Esophagus muscularis mucosa (tissue), 4 donors: ENCODE measurements around the gene DMD. TPM values are rescaled to one million over a fixed set of nuclear protein-coding genes. Genes with fewer than 3 reads are reported as not detected.

ENCODE experiments used
- DNase-seq: peaks from one replicate; pipeline ENCODE4 v3.0.0-alpha.2; 2017; ENCODE audit errors: extremely low spot score
- H3K27ac ChIP-seq, 4 donors: fragments of 200-600 bp; sonication (generic); replicated peaks in 1 of 4; 1 replicate in 3 of 4; 2 replicates in 1 of 4; pipeline ENCODE4 v1.5.1; 2016 to 2019; ENCODE audit warnings: mild to moderate bottlenecking in 1 of 4
- H3K27me3 ChIP-seq, 4 donors: fragments of 200-600 bp; sonication (generic); one replicate each; pipeline versions ENCODE4 v1.5.1 to v1.6.0; 2016 to 2019
- H3K36me3 ChIP-seq, 4 donors: fragments of 200-600 bp; sonication (generic); one replicate each; pipeline ENCODE4 v1.5.1; 2016 to 2019
- H3K4me1 ChIP-seq, 4 donors: fragments of 200-600 bp; sonication (generic); one replicate each; pipeline ENCODE4 v1.5.1; 2016 to 2019
- H3K4me3 ChIP-seq, 4 donors: fragments of 200-600 bp; sonication (generic); 1 replicate in 2 of 4; 2 replicates in 2 of 4; pipeline ENCODE4 v1.5.1; 2016 to 2019; ENCODE audit warnings: mild to moderate bottlenecking in 4 of 4, moderate library complexity in 1 of 4
- H3K9me3 ChIP-seq, 4 donors: fragments of 200-600 bp; sonication (generic); 1 replicate in 3 of 4; 2 replicates in 1 of 4; pipeline ENCODE4 v1.5.1; 2016 to 2019
- CTCF ChIP-seq, 3 experiments: fragments of 200-600 bp in 2 of 3; fragments of 450-650 bp in 1 of 3; sonication (generic) in 2 of 3; IDR thresholded peaks; one replicate each; pipeline ENCODE4 v1.5.1; 2017 to 2019; ENCODE audit warnings: antibody characterized with exemption in 3 of 3, mild to moderate bottlenecking in 2 of 3, moderate library complexity in 1 of 3
- EP300 ChIP-seq: sonication (generic); formaldehyde crosslinking; IDR thresholded peaks from one replicate; pipeline ENCODE4 v1.6.1; 2017; ENCODE audit warnings: antibody characterized with exemption
- POLR2A ChIP-seq: fragments of 450-650 bp; IDR thresholded peaks from one replicate; pipeline ENCODE4 v1.6.1; 2017; ENCODE audit warnings: antibody characterized with exemption, moderate library complexity, mild to moderate bottlenecking, low read depth
- POLR2AphosphoS5 ChIP-seq, 2 donors: sonication (generic); formaldehyde crosslinking; IDR thresholded peaks; one replicate each; pipeline ENCODE4 v1.6.1; 2017; ENCODE audit warnings: antibody characterized with exemption in 2 of 2
- WGBS: methylation state at CpG from one replicate; pipeline ENCODE4 v1.1.5; 2018; 5-methylcytosine and 5-hydroxymethylcytosine counted together
- intact Hi-C: fragments of 100-400 bp; cut with DNase I; formaldehyde crosslinking; loops from one replicate; pipeline ENCODE4 v1.15.1; 2023
- total RNA-seq, 4 donors: library from RNA; depleted of rRNA; stranded (reverse); fragments of >200 nt; gene quantifications; one replicate each; pipeline versions ENCODE4 v1.1.0 to v1.2.1, GENCODE V29; 2016

Gene DMD
- total RNA-seq, 4 donors from 2014 or later, result 127 to 210 (median 188) TPM

- Histone ChIP-seq H3K27ac (no peak overlapping the region), H3K4me3 (no peak overlapping the region), H3K9me3 (no peaks in the 10 kb centered on the region), H3K4me1 (peaks cover 0 to 4% (median 2%) of the 10 kb centered on the region in 4 donors), H3K27me3 (peaks cover 0 to 3% (median 0%) of the 10 kb centered on the region in 4 donors), H3K36me3 (no peaks in the 10 kb centered on the region)
- intact Hi-C loops, result no loop called here
- WGBS, result 67% methylated on average over 12 of the region's 12 CpGs
- no peak for DNase-seq
- no peak for TF ChIP-seq CTCF (IDR thresholded peaks at IDR 0.05)
- TF ChIP-seq POLR2A, result no peak
- TF ChIP-seq EP300, result no peak
- TF ChIP-seq POLR2AphosphoS5 (IDR thresholded peaks at IDR 0.05), result no peak
Observed at GRCh38 chrX:33138677-33139249, 72.6 kb downstream of the DMD start.

- no peak for DNase-seq
- Histone ChIP-seq H3K9me3 (no peaks in the 10 kb centered on the region), H3K4me3 (no peak overlapping the region), H3K27me3 (no peaks in the 10 kb centered on the region), H3K27ac (no peak overlapping the region), H3K4me1 (peaks cover 0 to 11% (median 2%) of the 10 kb centered on the region in 4 donors), H3K36me3 (no peaks in the 10 kb centered on the region)
- WGBS, result 46% methylated on average over 4 of the region's 4 CpGs
- TF ChIP-seq POLR2AphosphoS5 (IDR thresholded peaks at IDR 0.05), result no peak
- TF ChIP-seq CTCF (IDR thresholded peaks at IDR 0.05), result no peak
- no peak for TF ChIP-seq EP300
- no peak for TF ChIP-seq POLR2A
- intact Hi-C loops, result no loop called here
Observed at GRCh38 chrX:33134164-33134563, 77.2 kb downstream of the DMD start.

- 49% methylated on average over 3 of the region's 3 CpGs for WGBS
- Histone ChIP-seq H3K4me3 (no peak overlapping the region), H3K36me3 (no peaks in the 10 kb centered on the region), H3K9me3 (no peaks in the 10 kb centered on the region), H3K27me3 (no peaks in the 10 kb centered on the region), H3K27ac (no peak overlapping the region), H3K4me1 (peaks cover 0 to 11% (median 2%) of the 10 kb centered on the region in 4 donors)
- no peak for TF ChIP-seq POLR2AphosphoS5 (IDR thresholded peaks at IDR 0.05)
- TF ChIP-seq EP300, result no peak
- no peak for TF ChIP-seq POLR2A
- no peak for TF ChIP-seq CTCF (IDR thresholded peaks at IDR 0.05)
- no peak for DNase-seq
- intact Hi-C loops, result no loop called here
Observed at GRCh38 chrX:33133320-33133719, 78.0 kb downstream of the DMD start.

GRCh38 chrX:33132569-33132968 is 78.8 kb downstream of the DMD start:
- Histone ChIP-seq H3K4me1 (peaks cover 0 to 11% (median 2%) of the 10 kb centered on the region in 4 donors), H3K27ac (no peak overlapping the region), H3K27me3 (no peaks in the 10 kb centered on the region), H3K9me3 (no peaks in the 10 kb centered on the region), H3K36me3 (no peaks in the 10 kb centered on the region), H3K4me3 (no peak overlapping the region)
- TF ChIP-seq EP300, result no peak
- no peak for TF ChIP-seq POLR2AphosphoS5 (IDR thresholded peaks at IDR 0.05)
- TF ChIP-seq CTCF (IDR thresholded peaks at IDR 0.05), result no peak
- TF ChIP-seq POLR2A, result no peak
- DNase-seq, result no peak
- intact Hi-C loops, result no loop called here
- WGBS, result 65% methylated on average over 3 of the region's 3 CpGs

GRCh38 chrX:33129607-33130006 is 81.7 kb downstream of the DMD start:
- TF ChIP-seq EP300 (no peak), POLR2A (no peak), POLR2AphosphoS5 (IDR thresholded peaks at IDR 0.05) (no peak), CTCF (IDR thresholded peaks at IDR 0.05) (no peak)
- H3K4me1 ChIP-seq, result peaks cover 0 to 8% (median 0%) of the 10 kb centered on the region in 4 donors
- WGBS, result 68% methylated on average over 7 of the region's 7 CpGs
- H3K27ac ChIP-seq, result no peak overlapping the region
- H3K36me3 ChIP-seq, result no peaks in the 10 kb centered on the region
- no peaks in the 10 kb centered on the region for H3K9me3 ChIP-seq
- no peak overlapping the region for H3K4me3 ChIP-seq
- no peaks in the 10 kb centered on the region for H3K27me3 ChIP-seq
- DNase-seq, result no peak
- intact Hi-C loops, result no loop called here
